ENCODE results near the gene ANTXR2.
"Not testable (repeated sequence)": the region's sequence is repeated elsewhere in the genome, so short reads cannot be mapped to it uniquely, and the experiment has no call there.

The ANTXR2 gene

GRCh38 chr4:80072744-80073472, at the start of gene ANTXR2:
ANTXR2 (minus strand) TSS chr4:80073229; CDS start chr4:80072560, 669 bp downstream.
- peak; percentile 49 for DNase-seq

GRCh38 chr4:80121815-80122214, 48.8 kb upstream of the ANTXR2 start:
- DNase-seq: not testable (repeated sequence)

- DNase-seq: not testable (repeated sequence)
Measured at GRCh38 chr4:80119620-80120019, 46.6 kb upstream of the ANTXR2 start.

- DNase-seq: no peak
Measured at GRCh38 chr4:80116516-80116915, 43.5 kb upstream of the ANTXR2 start.

GRCh38 chr4:80115368-80116181, 42.5 kb upstream of the ANTXR2 start:
- DNase-seq: no peak

GRCh38 chr4:80114732-80115265, 41.8 kb upstream of the ANTXR2 start:
- no peak for DNase-seq

- DNase-seq: no peak
Measured at GRCh38 chr4:80113615-80114014, 40.6 kb upstream of the ANTXR2 start.

- DNase-seq: no peak
Measured at GRCh38 chr4:80112236-80112635, 39.2 kb upstream of the ANTXR2 start.

- no peak for DNase-seq
Measured at GRCh38 chr4:80111276-80111675, 38.2 kb upstream of the ANTXR2 start.

- DNase-seq: no peak
Measured at GRCh38 chr4:80107374-80107773, 34.3 kb upstream of the ANTXR2 start.

- DNase-seq: no peak
Measured at GRCh38 chr4:80104927-80105326, 31.9 kb upstream of the ANTXR2 start.

- DNase-seq: peak; percentile 2
Measured at GRCh38 chr4:80103629-80104028, 30.6 kb upstream of the ANTXR2 start.

- no peak for DNase-seq
Measured at GRCh38 chr4:80101792-80102116, 28.7 kb upstream of the ANTXR2 start.

- DNase-seq: no peak
Measured at GRCh38 chr4:80101071-80101791, 28.2 kb upstream of the ANTXR2 start.

GRCh38 chr4:80099671-80100070, 26.6 kb upstream of the ANTXR2 start:
- DNase-seq: no peak

- no peak for DNase-seq
Measured at GRCh38 chr4:80098635-80099034, 25.6 kb upstream of the ANTXR2 start.

- no peak for DNase-seq
Measured at GRCh38 chr4:80097400-80098177, 24.6 kb upstream of the ANTXR2 start.

GRCh38 chr4:80096175-80096850, 23.3 kb upstream of the ANTXR2 start:
- no peak for DNase-seq

- no peak for DNase-seq
Measured at GRCh38 chr4:80094191-80094590, 21.2 kb upstream of the ANTXR2 start.

GRCh38 chr4:80093563-80093962, 20.5 kb upstream of the ANTXR2 start:
- no peak for DNase-seq

- DNase-seq: no peak
Measured at GRCh38 chr4:80092847-80093246, 19.8 kb upstream of the ANTXR2 start.

GRCh38 chr4:80092088-80092487, 19.1 kb upstream of the ANTXR2 start:
- no peak for DNase-seq

Measured in NCI-H2171 treated with DMSO at 0.1 percent for 48 hours (cell line).